DMS153 treated with DMSO at 0.1 percent for 48 hours (cell line): ENCODE results near the gene CHCT1.
"Not testable (repeated sequence)": the region's sequence is repeated elsewhere in the genome, so short reads cannot be mapped to it uniquely, and the experiment has no call there.

Source experiments
- DNase-seq: peaks from one replicate; lab custom pipeline; 2025; ENCODE audit not compliant: unreplicated experiment; lab: John Stamatoyannopoulos, UW

CHCT1 gene

GRCh38 chr17:60422162-60422665 is at the start of gene CHCT1:
TSS of gene CHCT1 (plus strand) at chr17:60422489. CDS start at chr17:60422593, 104 bp downstream.
- no peak for DNase-seq

- DNase-seq, result no peak
These were observed 49.4 kb upstream of the CHCT1 start for GRCh38 chr17:60372790-60373483.

GRCh38 chr17:60378187-60378586 is 44.1 kb upstream of the CHCT1 start:
- not testable (repeated sequence) for DNase-seq

- DNase-seq, result not testable (repeated sequence)
These were observed 42.8 kb upstream of the CHCT1 start for GRCh38 chr17:60379461-60379860.

GRCh38 chr17:60381958-60382357 is 40.3 kb upstream of the CHCT1 start:
- DNase-seq, result no peak

- peak; percentile 80 for DNase-seq
These were observed 38.9 kb upstream of the CHCT1 start for GRCh38 chr17:60383379-60383778.

- not testable (repeated sequence) for DNase-seq
These were observed 37.4 kb upstream of the CHCT1 start for GRCh38 chr17:60384921-60385320.

GRCh38 chr17:60386147-60387058 is 35.9 kb upstream of the CHCT1 start:
- no peak for DNase-seq

- DNase-seq, result no peak
These were observed 34.6 kb upstream of the CHCT1 start for GRCh38 chr17:60387666-60388065.

GRCh38 chr17:60388742-60389141 is 33.5 kb upstream of the CHCT1 start:
- no peak for DNase-seq

- no peak for DNase-seq
These were observed 32.1 kb upstream of the CHCT1 start for GRCh38 chr17:60390186-60390585.

- DNase-seq, result peak; percentile 6
These were observed 31.3 kb upstream of the CHCT1 start for GRCh38 chr17:60390925-60391470.

GRCh38 chr17:60391471-60392041 is 30.7 kb upstream of the CHCT1 start:
- no peak for DNase-seq

- peak; percentile 93 for DNase-seq
These were observed 30.0 kb upstream of the CHCT1 start, which contains the start of gene USP32 for GRCh38 chr17:60392042-60392844. TSS of gene USP32 (minus strand) at chr17:60392133. CDS start at chr17:60391939, 194 bp downstream.

- DNase-seq, result peak; percentile 32
These were observed 29.2 kb upstream of the CHCT1 start for GRCh38 chr17:60392845-60393702.

- DNase-seq, result no peak
These were observed 28.2 kb upstream of the CHCT1 start for GRCh38 chr17:60393840-60394723.

- no peak for DNase-seq
These were observed 26.7 kb upstream of the CHCT1 start for GRCh38 chr17:60395508-60396065.

- no peak for DNase-seq
These were observed 25.9 kb upstream of the CHCT1 start for GRCh38 chr17:60396412-60396811.
